MCF 10A (cell line): Measurements from ENCODE around the gene TACR2. TPM values are rescaled to one million over a fixed set of nuclear protein-coding genes. Genes with fewer than 3 reads are reported as not detected.

ENCODE experiments used
- BruUV-seq: library from RNA; stranded (reverse); fragments of 400-500 nt; replicated peaks from 2 replicates; lab custom pipeline; 2021; lab: Mats Ljungman, UMichigan
- CTCF ChIA-PET: fragments of 300-600 bp; sonication (Branson Sonifier 250); formaldehyde crosslinking; extraction: SDS; loops from one replicate; lab custom pipeline; 2021; ENCODE audit warnings: antibody characterized with exemption, inconsistent platforms; lab: Yijun Ruan, JAX
- POLR2A ChIA-PET: fragments of 300-600, 350-650 bp; sonication (Branson Sonifier 250); formaldehyde crosslinking; extraction: SDS; loops from one replicate; lab custom pipeline; 2020; ENCODE audit warnings: antibody characterized with exemption, inconsistent platforms; lab: Yijun Ruan, JAX
- DNase-seq: peaks from one replicate; pipeline ENCODE4 v3.0.0-alpha.2; 2018; ENCODE audit not compliant: unreplicated experiment
- H3K27ac Mint-ChIP-seq: one replicate; pipeline ENCODE4 v1.8.0; 2022; ENCODE audit warnings: mild to moderate bottlenecking, low read depth, mixed read lengths; ENCODE audit not compliant: unreplicated experiment
- H3K27me3 Mint-ChIP-seq: one replicate; pipeline ENCODE4 v1.8.0; 2022; ENCODE audit warnings: mixed read lengths; ENCODE audit not compliant: insufficient read depth, unreplicated experiment
- H3K36me3 Mint-ChIP-seq: one replicate; pipeline ENCODE4 v1.8.0; 2022; ENCODE audit warnings: mild to moderate bottlenecking, moderate library complexity, mixed read lengths; ENCODE audit not compliant: insufficient read depth, unreplicated experiment
- H3K4me1 Mint-ChIP-seq: one replicate; pipeline ENCODE4 v1.8.0; 2022; ENCODE audit warnings: mixed read lengths; ENCODE audit not compliant: insufficient read depth, unreplicated experiment
- H3K4me3 Mint-ChIP-seq: one replicate; pipeline ENCODE4 v1.8.0; 2022; ENCODE audit warnings: mild to moderate bottlenecking, moderate library complexity, mixed read lengths; ENCODE audit not compliant: unreplicated experiment
- H3K9me3 Mint-ChIP-seq: one replicate; pipeline ENCODE4 v1.8.0; 2022; ENCODE audit warnings: mixed read lengths; ENCODE audit not compliant: unreplicated experiment
- intact Hi-C: fragments of 100-400 bp; cut with micrococcal nuclease; formaldehyde crosslinking; loops from 2 replicates; pipeline ENCODE4 v1.14.1; 2022
- total RNA-seq: library from RNA; stranded (reverse); gene quantifications from 2 replicates; pipeline ENCODE4 v1.2.3, GENCODE V29; 2022
- TF ChIP-seq, protein P1 (sequence below): fragments of 200-600 bp; IDR thresholded peaks from one replicate; pipeline ENCODE4 v1.8.0; 2022; ENCODE audit warnings: antibody characterized with exemption, mild to moderate bottlenecking; ENCODE audit not compliant: unreplicated experiment

Gene TACR2
- total RNA-seq, 1 experiment from 2014 or later: not detected

DNA sequence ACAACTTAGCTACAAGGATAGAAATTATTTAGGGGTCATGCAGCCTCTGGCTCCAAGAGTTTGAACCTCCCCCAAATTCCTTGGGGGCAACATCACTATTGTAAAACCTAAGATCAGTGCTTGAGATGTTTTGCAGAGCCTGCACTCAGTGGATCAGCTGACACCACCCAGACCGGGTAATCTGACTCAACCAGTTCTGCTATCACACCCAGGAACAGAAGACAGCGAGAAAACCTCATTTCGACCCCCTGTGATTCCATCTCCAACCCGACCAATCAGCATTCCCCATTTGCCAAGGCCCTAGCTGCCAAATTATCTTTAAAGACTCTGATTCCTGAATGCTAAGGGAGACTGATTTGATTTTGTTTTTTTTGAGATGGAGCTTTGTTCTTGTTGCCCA is 5.2 kb downstream of the TACR2 start:
- DNase-seq: no peak
- Mint-ChIP-seq H3K4me3 (no peak overlapping the region), H3K27ac (no peak overlapping the region), H3K27me3 (no peaks in the 10 kb centered on the region), H3K9me3 (no peaks in the 10 kb centered on the region), H3K36me3 (peaks cover 5% of the 10 kb centered on the region), H3K4me1 (peaks cover 10% of the 10 kb centered on the region)
- TF ChIP-seq, protein P1, sequence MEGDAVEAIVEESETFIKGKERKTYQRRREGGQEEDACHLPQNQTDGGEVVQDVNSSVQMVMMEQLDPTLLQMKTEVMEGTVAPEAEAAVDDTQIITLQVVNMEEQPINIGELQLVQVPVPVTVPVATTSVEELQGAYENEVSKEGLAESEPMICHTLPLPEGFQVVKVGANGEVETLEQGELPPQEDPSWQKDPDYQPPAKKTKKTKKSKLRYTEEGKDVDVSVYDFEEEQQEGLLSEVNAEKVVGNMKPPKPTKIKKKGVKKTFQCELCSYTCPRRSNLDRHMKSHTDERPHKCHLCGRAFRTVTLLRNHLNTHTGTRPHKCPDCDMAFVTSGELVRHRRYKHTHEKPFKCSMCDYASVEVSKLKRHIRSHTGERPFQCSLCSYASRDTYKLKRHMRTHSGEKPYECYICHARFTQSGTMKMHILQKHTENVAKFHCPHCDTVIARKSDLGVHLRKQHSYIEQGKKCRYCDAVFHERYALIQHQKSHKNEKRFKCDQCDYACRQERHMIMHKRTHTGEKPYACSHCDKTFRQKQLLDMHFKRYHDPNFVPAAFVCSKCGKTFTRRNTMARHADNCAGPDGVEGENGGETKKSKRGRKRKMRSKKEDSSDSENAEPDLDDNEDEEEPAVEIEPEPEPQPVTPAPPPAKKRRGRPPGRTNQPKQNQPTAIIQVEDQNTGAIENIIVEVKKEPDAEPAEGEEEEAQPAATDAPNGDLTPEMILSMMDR: no peak
- ChIA-PET CTCF (interaction anchor here (1.0 to 2.1 kb wide), 3 partner anchors 28 to 175 kb away, joined by 4 to 15 read pairs (median 5); no protein-coding TSS in a partner anchor), POLR2A (no interaction called here)
- no TSS peak for BruUV-seq
- intact Hi-C loops: no loop called here

DNA sequence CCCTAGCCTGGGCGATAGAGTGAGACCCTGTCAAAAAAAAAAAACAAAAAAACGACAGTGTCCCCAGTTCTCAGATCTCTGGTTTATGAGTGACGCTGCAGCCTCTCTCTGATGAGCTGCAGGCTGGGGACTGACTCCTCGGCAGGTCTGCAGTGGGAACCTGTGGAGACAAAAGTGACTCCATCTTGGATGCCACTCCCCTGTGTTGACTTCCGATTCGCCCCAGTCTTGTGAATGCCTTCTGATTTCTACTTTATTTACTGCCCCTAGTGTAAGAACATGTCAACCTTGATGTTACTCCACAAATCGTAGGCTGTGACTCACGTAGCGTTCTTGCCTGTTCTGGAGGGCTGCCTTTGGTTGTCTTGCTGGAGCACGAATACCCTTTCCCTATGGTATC is 6.2 kb downstream of the TACR2 start:
- Mint-ChIP-seq H3K36me3 (peaks cover 11% of the 10 kb centered on the region), H3K27me3 (no peaks in the 10 kb centered on the region), H3K9me3 (no peaks in the 10 kb centered on the region), H3K4me1 (peaks cover 16% of the 10 kb centered on the region), H3K4me3 (no peak overlapping the region), H3K27ac (no peak overlapping the region)
- intact Hi-C loops: no loop called here
- CTCF ChIA-PET: interaction anchor here (0.6 to 2.1 kb wide), 8 partner anchors 29 to 404 kb away, joined by 3 to 15 read pairs (median 4); no protein-coding TSS in a partner anchor
- TF ChIP-seq, protein P1: no peak
- no peak for DNase-seq
- POLR2A ChIA-PET: no interaction called here
- no TSS peak for BruUV-seq

DNA sequence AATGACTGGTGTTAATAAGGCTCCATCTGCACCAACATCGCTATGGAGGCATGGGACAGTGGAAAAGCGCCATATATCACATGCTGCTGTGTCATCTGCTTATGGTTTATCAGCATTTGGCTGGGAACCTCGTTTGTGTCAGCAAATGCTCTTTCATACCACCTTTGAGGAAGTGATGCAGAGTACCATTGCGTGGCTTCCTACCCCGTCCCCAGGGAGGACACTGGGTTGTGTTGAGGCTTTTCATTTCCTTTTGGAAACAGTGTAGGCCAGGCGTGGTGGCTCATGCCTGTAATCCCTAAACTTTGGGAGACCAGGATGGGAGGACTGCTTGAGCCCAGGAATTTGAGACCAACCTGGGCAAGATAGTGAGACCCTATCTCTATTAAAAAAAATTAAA is 6.8 kb downstream of the TACR2 start:
- H3K4me1 Mint-ChIP-seq: peaks cover 16% of the 10 kb centered on the region
- peaks cover 11% of the 10 kb centered on the region for H3K36me3 Mint-ChIP-seq
- no peak overlapping the region for H3K27ac Mint-ChIP-seq
- TF ChIP-seq, protein P1: no peak
- intact Hi-C loops: loop anchor here (1.0 kb wide), 1 partner anchor 229 kb away; no protein-coding TSS in a partner anchor
- ChIA-PET POLR2A (no interaction called here), CTCF (interaction anchor here (2.1 kb wide), 1 partner anchor 97 kb away, joined by 15 read pairs; no protein-coding TSS in a partner anchor)
- H3K27me3 Mint-ChIP-seq: no peaks in the 10 kb centered on the region
- no peaks in the 10 kb centered on the region for H3K9me3 Mint-ChIP-seq
- no peak overlapping the region for H3K4me3 Mint-ChIP-seq
- no TSS peak for BruUV-seq
- no peak for DNase-seq

DNA sequence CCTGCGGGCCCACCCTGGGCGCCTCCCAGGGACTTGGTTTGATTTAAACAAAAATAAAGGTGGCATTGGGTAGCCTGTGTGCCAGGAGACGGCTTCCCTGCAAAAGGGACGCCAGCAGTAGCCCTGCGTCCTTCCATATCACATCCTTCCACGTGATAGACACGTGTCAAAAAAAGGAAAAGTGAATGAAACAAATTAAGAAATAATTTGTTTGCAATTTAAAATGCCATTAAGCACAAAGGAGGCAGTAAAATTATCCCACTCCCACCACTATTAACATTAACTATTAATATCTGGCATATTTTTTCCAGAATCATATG is 7.6 kb downstream of the TACR2 start:
- BruUV-seq: no TSS peak
- TF ChIP-seq, protein P1: no peak
- POLR2A ChIA-PET: interaction anchor here (1.0 to 2.3 kb wide), 3 partner anchors 72 to 100 kb away, joined by 4 to 6 read pairs (median 4); no protein-coding TSS in a partner anchor
- H3K36me3 Mint-ChIP-seq: peaks cover 11% of the 10 kb centered on the region
- CTCF ChIA-PET: interaction anchor here (0.6 to 1.5 kb wide), 3 partner anchors 18 to 184 kb away, joined by 3 to 7 read pairs (median 7); no protein-coding TSS in a partner anchor
- intact Hi-C loops: loop anchor here (1.0 kb wide), 1 partner anchor 230 kb away; no protein-coding TSS in a partner anchor
- H3K4me1 Mint-ChIP-seq: peaks cover 16% of the 10 kb centered on the region
- H3K9me3 Mint-ChIP-seq: no peaks in the 10 kb centered on the region
- no peaks in the 10 kb centered on the region for H3K27me3 Mint-ChIP-seq
- peak overlapping the region; percentile 65 for H3K4me3 Mint-ChIP-seq
- no peak overlapping the region for H3K27ac Mint-ChIP-seq
- no peak for DNase-seq
